ENCODE measurements around the gene CHPF2. TPM values are rescaled to one million over a fixed set of nuclear protein-coding genes. Genes with fewer than 3 reads are reported as not detected.

The CHPF2 gene
- total RNA-seq, 1 donor from 2014 or later: 25.0 TPM

GRCh38 chr7:151245360-151246101 is 13.2 kb downstream of the CHPF2 start:
- Histone ChIP-seq H3K27me3 (ENCODE audit: control insufficient read depth, insufficient read depth, low read length) (peaks cover 8% of the 10 kb centered on the region), H3K36me3 (ENCODE audit: control insufficient read depth, insufficient read depth, low read length) (peaks cover 2% of the 10 kb centered on the region), H3K4me3 (ENCODE audit: low read depth, low read length) (no peak overlapping the region)
- no peak for DNase-seq (ENCODE audit: low read depth)
- FAIRE-seq: no peak
- TF ChIP-seq, protein P1, sequence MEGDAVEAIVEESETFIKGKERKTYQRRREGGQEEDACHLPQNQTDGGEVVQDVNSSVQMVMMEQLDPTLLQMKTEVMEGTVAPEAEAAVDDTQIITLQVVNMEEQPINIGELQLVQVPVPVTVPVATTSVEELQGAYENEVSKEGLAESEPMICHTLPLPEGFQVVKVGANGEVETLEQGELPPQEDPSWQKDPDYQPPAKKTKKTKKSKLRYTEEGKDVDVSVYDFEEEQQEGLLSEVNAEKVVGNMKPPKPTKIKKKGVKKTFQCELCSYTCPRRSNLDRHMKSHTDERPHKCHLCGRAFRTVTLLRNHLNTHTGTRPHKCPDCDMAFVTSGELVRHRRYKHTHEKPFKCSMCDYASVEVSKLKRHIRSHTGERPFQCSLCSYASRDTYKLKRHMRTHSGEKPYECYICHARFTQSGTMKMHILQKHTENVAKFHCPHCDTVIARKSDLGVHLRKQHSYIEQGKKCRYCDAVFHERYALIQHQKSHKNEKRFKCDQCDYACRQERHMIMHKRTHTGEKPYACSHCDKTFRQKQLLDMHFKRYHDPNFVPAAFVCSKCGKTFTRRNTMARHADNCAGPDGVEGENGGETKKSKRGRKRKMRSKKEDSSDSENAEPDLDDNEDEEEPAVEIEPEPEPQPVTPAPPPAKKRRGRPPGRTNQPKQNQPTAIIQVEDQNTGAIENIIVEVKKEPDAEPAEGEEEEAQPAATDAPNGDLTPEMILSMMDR (IDR thresholded peaks at IDR 0.05; ENCODE audit: insufficient read depth, low read length, severe bottlenecking): peak; percentile 63

- no peak for DNase-seq (ENCODE audit: low read depth)
- H3K27me3 ChIP-seq (ENCODE audit: control insufficient read depth, insufficient read depth, low read length): peaks cover 8% of the 10 kb centered on the region
- TF ChIP-seq, protein P1 (IDR thresholded peaks at IDR 0.05; ENCODE audit: insufficient read depth, low read length, severe bottlenecking): no peak
Measured at GRCh38 chr7:151246102-151246850, 14.0 kb downstream of the CHPF2 start.

GRCh38 chr7:151246851-151247580 is 14.7 kb downstream of the CHPF2 start:
- DNase-seq (ENCODE audit: low read depth): no peak
- H3K4me3 ChIP-seq (ENCODE audit: low read depth, low read length): no peak overlapping the region
- peaks cover 8% of the 10 kb centered on the region for H3K27me3 ChIP-seq (ENCODE audit: control insufficient read depth, insufficient read depth, low read length)
- no peak for FAIRE-seq
- TF ChIP-seq, protein P1 (IDR thresholded peaks at IDR 0.05; ENCODE audit: insufficient read depth, low read length, severe bottlenecking): no peak
- H3K36me3 ChIP-seq (ENCODE audit: control insufficient read depth, insufficient read depth, low read length): no peaks in the 10 kb centered on the region

More at GRCh38 chr7:151246102-151246850, 14.0 kb downstream of the CHPF2 start:
- H3K36me3 ChIP-seq (ENCODE audit: control insufficient read depth, insufficient read depth, low read length): peaks cover 2% of the 10 kb centered on the region
- FAIRE-seq: no peak
- H3K4me3 ChIP-seq (ENCODE audit: low read depth, low read length): no peak overlapping the region

GRCh38 chr7:151247611-151248345 is 15.5 kb downstream of the CHPF2 start:
- Histone ChIP-seq H3K27me3 (ENCODE audit: control insufficient read depth, insufficient read depth, low read length) (peaks cover 8% of the 10 kb centered on the region), H3K4me3 (ENCODE audit: low read depth, low read length) (peak overlapping the region; percentile 46), H3K36me3 (ENCODE audit: control insufficient read depth, insufficient read depth, low read length) (no peaks in the 10 kb centered on the region)
- TF ChIP-seq, protein P1 (IDR thresholded peaks at IDR 0.05; ENCODE audit: insufficient read depth, low read length, severe bottlenecking): no peak
- FAIRE-seq (no peak), DNase-seq (ENCODE audit: low read depth) (no peak)

GRCh38 chr7:151248346-151249033 is 16.2 kb downstream of the CHPF2 start, which contains the start of gene SMARCD3:
Gene SMARCD3, minus strand, starts transcription at chr7:151248694. Its CDS starts 132 bp downstream, at chr7:151248562.
- Histone ChIP-seq H3K27me3 (ENCODE audit: control insufficient read depth, insufficient read depth, low read length) (peaks cover 8% of the 10 kb centered on the region), H3K36me3 (ENCODE audit: control insufficient read depth, insufficient read depth, low read length) (no peaks in the 10 kb centered on the region), H3K4me3 (ENCODE audit: low read depth, low read length) (peak within 1 kb of the TSS; percentile 46)
- TF ChIP-seq, protein P1 (IDR thresholded peaks at IDR 0.05; ENCODE audit: insufficient read depth, low read length, severe bottlenecking): no peak
- FAIRE-seq (no peak), DNase-seq (ENCODE audit: low read depth) (no peak)

Data from bronchial epithelial cell (primary cell).